ENCODE data around the gene WDR12.

Gene WDR12

DNA sequence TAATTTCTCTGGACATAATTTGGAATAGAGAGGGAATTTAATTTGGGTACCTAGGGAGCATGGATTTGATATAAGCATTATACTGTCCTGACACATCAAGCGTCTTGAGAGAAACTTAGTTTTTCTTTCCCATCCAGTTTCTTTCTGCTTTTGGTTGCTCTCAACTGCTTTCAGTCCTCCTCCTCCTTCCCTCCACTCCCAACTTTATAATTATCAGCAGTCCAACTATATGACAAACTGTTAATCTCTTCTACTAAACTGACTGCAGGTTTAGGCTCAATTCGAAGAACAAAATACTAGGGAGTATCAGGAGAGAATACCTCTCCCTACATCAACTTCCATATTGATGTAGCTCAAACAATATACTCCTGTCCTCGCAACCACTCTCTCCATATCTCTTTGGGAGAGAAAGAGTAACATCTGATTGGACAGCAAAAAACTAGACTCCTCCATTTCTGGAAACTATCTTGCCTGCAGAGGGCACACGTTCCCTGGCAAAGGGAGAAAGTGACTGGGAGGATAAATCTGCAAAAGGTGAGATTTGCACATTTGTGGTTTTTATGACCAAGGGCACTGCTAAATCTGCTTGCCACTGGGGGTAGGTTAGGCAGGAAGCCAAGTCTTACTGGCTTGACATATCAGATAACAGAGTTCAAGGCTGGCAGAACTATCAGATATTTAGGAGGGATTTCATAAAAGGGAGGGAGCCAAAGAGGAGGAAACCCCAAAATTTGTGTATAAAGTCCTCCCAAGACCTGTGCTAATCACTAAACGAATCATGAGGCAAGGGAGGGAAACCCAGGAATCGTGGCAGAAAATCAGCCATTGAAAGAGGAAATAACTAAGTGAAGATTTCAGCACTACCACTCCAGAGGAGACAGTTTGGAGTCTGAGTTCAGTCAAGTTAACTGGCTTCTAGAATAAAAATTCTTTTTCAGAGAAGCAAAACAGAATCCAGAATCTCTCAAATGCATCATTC is 79.9 kb downstream of the WDR12 start:
- Histone ChIP-seq H3K9ac (ENCODE audit: low read length) (no peak overlapping the region), H3K9me3 (ENCODE audit: control insufficient read depth, low read length) (no peaks in the 10 kb centered on the region), H3K4me1 (ENCODE audit: control insufficient read depth, insufficient read depth, low read length) (no peaks in the 10 kb centered on the region), H3K36me3 (ENCODE audit: control insufficient read depth, insufficient read depth, low read length) (no peaks in the 10 kb centered on the region), H3K27me3 (ENCODE audit: control insufficient read depth, insufficient read depth, low read length) (no peaks in the 10 kb centered on the region), H3K4me3 (ENCODE audit: low read length) (no peak overlapping the region)

DNA sequence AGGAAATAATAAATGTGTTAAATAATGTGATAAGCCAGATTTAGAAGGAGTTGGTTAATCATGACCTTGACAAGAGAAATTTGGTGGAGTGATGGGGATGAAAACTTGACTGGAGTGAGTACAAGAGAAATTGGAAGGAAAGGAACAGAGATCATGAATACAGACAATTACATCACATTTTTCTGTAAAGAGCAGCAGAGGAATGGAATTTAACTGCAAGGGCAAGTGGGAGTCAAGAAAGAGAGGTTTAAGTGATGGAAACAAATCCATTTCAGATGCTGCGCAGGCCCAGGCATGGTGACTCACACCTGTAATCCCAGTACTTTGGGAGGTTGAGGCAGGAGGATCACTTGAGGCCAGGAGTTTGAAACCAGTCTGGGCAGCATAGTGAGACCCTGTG is 86.6 kb downstream of the WDR12 start:
- Histone ChIP-seq H3K27me3 (ENCODE audit: control insufficient read depth, insufficient read depth, low read length) (no peaks in the 10 kb centered on the region), H3K4me3 (ENCODE audit: low read length) (no peak overlapping the region), H3K9me3 (ENCODE audit: control insufficient read depth, low read length) (no peaks in the 10 kb centered on the region), H3K9ac (ENCODE audit: low read length) (no peak overlapping the region), H3K4me1 (ENCODE audit: control insufficient read depth, insufficient read depth, low read length) (no peaks in the 10 kb centered on the region), H3K36me3 (ENCODE audit: control insufficient read depth, insufficient read depth, low read length) (no peaks in the 10 kb centered on the region)
